Epithelial cell of umbilical artery (primary cell): ENCODE data around the gene LIPJ. TPM values are rescaled to one million over a fixed set of nuclear protein-coding genes. Genes with fewer than 3 reads are reported as not detected.

ENCODE experiments used
- total RNA-seq: library from RNA; depleted of rRNA; stranded (reverse); fragments of >200 nt; gene quantifications from 2 replicates; pipeline ENCODE4 v1.2.3, GENCODE V29; 2014

LIPJ gene
- not detected in 2 replicates for total RNA-seq

GRCh38 chr10:88586462-88586861 is at the start of gene LIPJ:
TSS of gene LIPJ (plus strand) at chr10:88586762. CDS start at chr10:88590688, 3,926 bp downstream.

GRCh38 chr10:88582806-88583583 is 3.6 kb upstream of the LIPJ start, which contains the start of gene RNLS:
TSS of gene RNLS (minus strand) at chr10:88583318.

Other genes with a start within 250 kb of the LIPJ start
- 3.2 and 4.6 TPM in 2 replicates for gene RNLS, start 3.4 kb upstream of the LIPJ start, total RNA-seq
- not detected in 2 replicates for gene LIPF, start 77.7 kb downstream of the LIPJ start, total RNA-seq
- not detected in 2 replicates for gene LIPK, start 119.5 kb downstream of the LIPJ start, total RNA-seq
- gene LIPN, start 173.3 kb downstream of the LIPJ start, total RNA-seq = not detected in 2 replicates
- not detected in 2 replicates for gene LIPM, start 216.0 kb downstream of the LIPJ start, total RNA-seq